ENCODE results near the gene SCYGR5.

DNA sequence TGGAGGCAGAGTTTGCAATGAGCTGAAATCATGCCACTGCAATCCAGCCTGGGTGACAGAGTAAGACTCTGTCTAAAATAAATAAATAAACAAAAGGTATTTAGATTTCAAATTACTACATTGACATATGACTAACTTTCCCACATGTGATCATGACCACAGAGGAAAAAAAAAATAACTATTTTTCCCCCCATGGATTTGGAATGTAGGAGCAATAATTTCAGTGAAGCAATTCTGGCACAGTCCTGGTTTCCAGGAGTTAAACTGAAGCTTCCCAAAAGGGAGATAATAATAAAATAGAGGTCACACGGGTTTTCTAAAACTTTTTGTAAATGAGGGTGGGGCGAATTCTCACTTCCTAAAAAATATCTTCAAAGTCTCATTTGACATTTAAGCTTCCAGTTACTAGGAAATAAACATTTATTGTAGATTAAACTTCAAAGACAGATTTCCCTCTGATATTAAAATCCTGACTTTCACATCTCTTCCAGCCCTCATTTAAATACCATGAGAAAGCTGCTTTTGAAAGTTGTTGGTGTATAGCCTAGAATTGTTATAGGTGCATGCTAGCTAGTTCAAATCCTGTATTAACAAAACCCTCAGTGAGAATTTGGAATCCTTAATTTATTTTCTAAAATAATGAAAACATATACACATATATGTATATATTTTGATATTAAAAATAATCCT is 30.5 kb downstream of the SCYGR5 start:
- TF ChIP-seq, protein P1, sequence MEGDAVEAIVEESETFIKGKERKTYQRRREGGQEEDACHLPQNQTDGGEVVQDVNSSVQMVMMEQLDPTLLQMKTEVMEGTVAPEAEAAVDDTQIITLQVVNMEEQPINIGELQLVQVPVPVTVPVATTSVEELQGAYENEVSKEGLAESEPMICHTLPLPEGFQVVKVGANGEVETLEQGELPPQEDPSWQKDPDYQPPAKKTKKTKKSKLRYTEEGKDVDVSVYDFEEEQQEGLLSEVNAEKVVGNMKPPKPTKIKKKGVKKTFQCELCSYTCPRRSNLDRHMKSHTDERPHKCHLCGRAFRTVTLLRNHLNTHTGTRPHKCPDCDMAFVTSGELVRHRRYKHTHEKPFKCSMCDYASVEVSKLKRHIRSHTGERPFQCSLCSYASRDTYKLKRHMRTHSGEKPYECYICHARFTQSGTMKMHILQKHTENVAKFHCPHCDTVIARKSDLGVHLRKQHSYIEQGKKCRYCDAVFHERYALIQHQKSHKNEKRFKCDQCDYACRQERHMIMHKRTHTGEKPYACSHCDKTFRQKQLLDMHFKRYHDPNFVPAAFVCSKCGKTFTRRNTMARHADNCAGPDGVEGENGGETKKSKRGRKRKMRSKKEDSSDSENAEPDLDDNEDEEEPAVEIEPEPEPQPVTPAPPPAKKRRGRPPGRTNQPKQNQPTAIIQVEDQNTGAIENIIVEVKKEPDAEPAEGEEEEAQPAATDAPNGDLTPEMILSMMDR (IDR thresholded peaks at IDR 0.05 in 8 of 11, conservative IDR thresholded peaks at IDR 0.05 in 3 of 11), result no peak
- TF ChIP-seq POLR2A (IDR thresholded peaks at IDR 0.05) (no peak), POLR2AphosphoS5 (IDR thresholded peaks at IDR 0.05) (no peak)
